Peyer's patch (tissue), 4 donors: ENCODE data around the gene CD160.

Experiments
- POLR2A ChIP-seq, 2 donors: fragments of 450-650 bp; IDR thresholded peaks; one replicate each; pipeline ENCODE4 v1.5.1; 2017; ENCODE audit warnings: antibody characterized with exemption in 2 of 2, mild to moderate bottlenecking in 2 of 2, moderate library complexity in 2 of 2
- TF ChIP-seq, protein P1 (sequence below), 6 experiments: fragments of 450-650 bp in 4 of 6; fragments of 200-600 bp in 2 of 6; sonication (generic) in 1 of 6; IDR thresholded peaks; one replicate each; pipeline ENCODE4 v1.5.1; 2017 to 2019; ENCODE audit warnings: antibody characterized with exemption in 6 of 6, mild to moderate bottlenecking in 3 of 6, moderate library complexity in 1 of 6

DNA sequence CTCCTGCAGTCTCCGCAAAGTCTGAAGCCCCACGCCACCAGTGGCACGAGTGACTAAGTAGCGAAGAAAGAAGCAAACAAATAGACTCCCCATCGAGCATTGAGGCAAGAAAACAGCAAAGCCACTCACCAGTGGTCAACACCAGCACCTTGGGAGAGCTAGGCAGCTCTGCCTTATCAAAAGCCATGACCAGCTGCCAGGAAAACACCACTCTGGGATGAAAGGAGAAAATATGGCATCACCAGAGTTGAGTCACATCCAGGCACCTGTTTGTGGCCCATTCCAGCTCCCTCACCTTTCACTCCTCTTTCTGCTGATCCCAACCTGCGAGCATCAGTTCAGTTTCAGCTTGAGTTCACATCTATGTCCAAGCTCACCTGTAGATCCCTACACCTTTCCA is 29.4 kb upstream of the CD160 start:
- TF ChIP-seq POLR2A (IDR thresholded peaks at IDR 0.05) = no peak
- TF ChIP-seq, protein P1, sequence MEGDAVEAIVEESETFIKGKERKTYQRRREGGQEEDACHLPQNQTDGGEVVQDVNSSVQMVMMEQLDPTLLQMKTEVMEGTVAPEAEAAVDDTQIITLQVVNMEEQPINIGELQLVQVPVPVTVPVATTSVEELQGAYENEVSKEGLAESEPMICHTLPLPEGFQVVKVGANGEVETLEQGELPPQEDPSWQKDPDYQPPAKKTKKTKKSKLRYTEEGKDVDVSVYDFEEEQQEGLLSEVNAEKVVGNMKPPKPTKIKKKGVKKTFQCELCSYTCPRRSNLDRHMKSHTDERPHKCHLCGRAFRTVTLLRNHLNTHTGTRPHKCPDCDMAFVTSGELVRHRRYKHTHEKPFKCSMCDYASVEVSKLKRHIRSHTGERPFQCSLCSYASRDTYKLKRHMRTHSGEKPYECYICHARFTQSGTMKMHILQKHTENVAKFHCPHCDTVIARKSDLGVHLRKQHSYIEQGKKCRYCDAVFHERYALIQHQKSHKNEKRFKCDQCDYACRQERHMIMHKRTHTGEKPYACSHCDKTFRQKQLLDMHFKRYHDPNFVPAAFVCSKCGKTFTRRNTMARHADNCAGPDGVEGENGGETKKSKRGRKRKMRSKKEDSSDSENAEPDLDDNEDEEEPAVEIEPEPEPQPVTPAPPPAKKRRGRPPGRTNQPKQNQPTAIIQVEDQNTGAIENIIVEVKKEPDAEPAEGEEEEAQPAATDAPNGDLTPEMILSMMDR (IDR thresholded peaks at IDR 0.05) = no peak
